Naive thymus-derived CD4-positive, alpha-beta T cell (primary cell): Measurements from ENCODE around the gene PI4KA. TPM values are rescaled to one million over a fixed set of nuclear protein-coding genes. Genes with fewer than 3 reads are reported as not detected.
"Not testable (repeated sequence)": the region's sequence is repeated elsewhere in the genome, so short reads cannot be mapped to it uniquely, and the experiment has no call there.

Experiments used
- ATAC-seq: fragments of 150-1000 bp; cut with Tn5 transposase; 2 replicates; pipeline ENCODE4 v1.10.0; 2021; ENCODE audit warnings: mild to moderate bottlenecking, moderate library complexity
- CTCF ChIA-PET: fragments of 350-600 bp; sonication (Branson Sonifier 250); formaldehyde crosslinking; loops from one replicate; lab custom pipeline; 2021; ENCODE audit warnings: antibody characterized with exemption; lab: Charles Lee
- POLR2A ChIA-PET: fragments of 350-600 bp; sonication (Branson Sonifier 250); formaldehyde crosslinking; loops from one replicate; lab custom pipeline; 2021; ENCODE audit warnings: antibody characterized with exemption, inconsistent platforms; lab: Charles Lee
- DNase-seq, 9 donors: peaks; one replicate each; pipeline versions ENCODE4 v3.0.0 to v3.0.0-alpha.2; 2020 to 2022; ENCODE audit warnings: mixed read lengths in 1 of 9
- H3K27ac ChIP-seq: one replicate; pipeline ENCODE4 v1.7.0; 2013; ENCODE audit warnings: mild to moderate bottlenecking, low read depth, low read length, moderate library complexity
- H3K27me3 ChIP-seq, 2 donors: one replicate each; pipeline ENCODE4 v1.7.0; 2013; ENCODE audit warnings: low read length in 2 of 2, mild to moderate bottlenecking in 2 of 2, moderate library complexity in 2 of 2; ENCODE audit not compliant: control insufficient read depth in 2 of 2, insufficient read depth in 2 of 2
- H3K36me3 ChIP-seq, 3 experiments: 1 replicate in 2 of 3; 2 replicates in 1 of 3; pipeline ENCODE4 v1.7.0; 2013; ENCODE audit warnings: low read length in 3 of 3, mild to moderate bottlenecking in 3 of 3, moderate library complexity in 1 of 3; ENCODE audit not compliant: insufficient read depth in 3 of 3, control insufficient read depth in 2 of 3
- H3K4me1 ChIP-seq, 2 donors: one replicate each; pipeline ENCODE4 v1.7.0; 2013; ENCODE audit warnings: low read length in 2 of 2, mild to moderate bottlenecking in 2 of 2, moderate library complexity in 1 of 2; ENCODE audit not compliant: control insufficient read depth in 2 of 2, insufficient read depth in 2 of 2
- H3K4me3 ChIP-seq: 2 replicates; pipeline ENCODE4 v1.7.0; 2013; ENCODE audit warnings: mild to moderate bottlenecking, low read length
- H3K9me3 ChIP-seq, 3 experiments: 1 replicate in 2 of 3; 2 replicates in 1 of 3; pipeline ENCODE4 v1.7.0; 2013; ENCODE audit warnings: low read length in 3 of 3; ENCODE audit not compliant: control insufficient read depth in 2 of 3
- H3K27ac Mint-ChIP-seq, 9 donors: one replicate each; pipeline ENCODE4 v1.8.0; 2020 to 2022; ENCODE audit warnings: mixed read lengths in 9 of 9, mild to moderate bottlenecking in 8 of 9, moderate library complexity in 5 of 9, inconsistent platforms in 2 of 9
- H3K27me3 Mint-ChIP-seq, 5 donors: one replicate each; pipeline ENCODE4 v1.8.0; 2021 to 2022; ENCODE audit warnings: mixed read lengths in 5 of 5, mild to moderate bottlenecking in 1 of 5
- H3K36me3 Mint-ChIP-seq, 5 donors: one replicate each; pipeline ENCODE4 v1.8.0; 2020 to 2022; ENCODE audit warnings: mixed read lengths in 5 of 5, mild to moderate bottlenecking in 3 of 5, inconsistent platforms in 1 of 5
- H3K4me1 Mint-ChIP-seq, 7 donors: one replicate each; pipeline ENCODE4 v1.8.0; 2020 to 2022; ENCODE audit warnings: mixed read lengths in 7 of 7, mild to moderate bottlenecking in 3 of 7, inconsistent platforms in 1 of 7
- H3K4me3 Mint-ChIP-seq, 10 donors: one replicate each; pipeline ENCODE4 v1.8.0; 2020 to 2022; ENCODE audit warnings: mild to moderate bottlenecking in 10 of 10, mixed read lengths in 10 of 10, moderate library complexity in 6 of 10, inconsistent platforms in 2 of 10
- H3K9me3 Mint-ChIP-seq, 11 donors: one replicate each; pipeline ENCODE4 v1.8.0; 2020 to 2022; ENCODE audit warnings: mixed read lengths in 11 of 11, mild to moderate bottlenecking in 4 of 11, inconsistent platforms in 1 of 11, moderate library complexity in 1 of 11
- intact Hi-C, 2 donors: fragments of 100-400 bp; cut with micrococcal nuclease; formaldehyde crosslinking; loops; one replicate each; pipeline ENCODE4 v1.15.1; 2023
- polyA plus RNA-seq, 2 donors: library from polyadenylated mRNA; unstranded; fragments of 300-500 nt; fragmentation: Illumina TruSeq; gene quantifications; one replicate each; pipeline ENCODE4 v1.2.3, GENCODE V29; 2021
- total RNA-seq, 6 experiments: library from RNA in 5 of 6; stranded (reverse) in 5 of 6; gene quantifications; 1 replicate in 5 of 6; 2 replicates in 1 of 6; pipeline ENCODE4 v1.2.3 and lab custom pipeline; 2021 to 2026

PI4KA gene
- total and polyA plus RNA-seq, 7 experiments from 2014 or later: 40.1 to 181 (median 156) TPM

DNA sequence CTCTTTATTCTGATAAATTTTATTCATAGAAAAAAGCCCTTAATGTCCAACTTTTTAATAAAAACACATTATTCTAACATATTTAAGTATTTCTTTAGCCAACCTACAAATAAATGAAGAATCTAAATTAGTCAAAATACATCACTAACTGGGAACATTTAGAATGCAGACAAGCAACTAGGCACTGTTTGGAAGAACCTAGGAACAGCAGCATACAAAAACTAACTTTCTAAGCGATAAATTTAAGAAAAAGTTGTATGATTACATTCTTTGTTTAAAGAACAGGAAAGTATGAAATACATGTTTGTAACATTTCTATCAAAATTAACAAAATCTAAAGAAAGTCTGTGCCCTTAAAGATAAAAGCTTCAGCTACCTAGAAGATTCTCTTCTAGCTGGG, 35.3 kb downstream of the PI4KA start:
- Histone ChIP-seq H3K27ac (no peak overlapping the region), H3K4me3 (no peak overlapping the region), H3K27me3 (no peaks in the 10 kb centered on the region), H3K4me1 (no peaks in the 10 kb centered on the region), H3K9me3 (no peaks in the 10 kb centered on the region), H3K36me3 (peaks cover 16 to 57% (median 25%) of the 10 kb centered on the region in 3 experiments)
- Mint-ChIP-seq H3K27me3 (no peaks in the 10 kb centered on the region), H3K27ac (no peak overlapping the region), H3K9me3 (no peaks in the 10 kb centered on the region), H3K4me3 (no peak overlapping the region), H3K4me1 (peaks cover 0 to 1% (median 0%) of the 10 kb centered on the region in 7 donors), H3K36me3 (peaks cover 12 to 50% (median 17%) of the 10 kb centered on the region in 5 donors)
- CTCF ChIA-PET: interaction anchor here (1.2 kb wide), 1 partner anchor 10 kb away, joined by 3 read pairs; no protein-coding TSS in a partner anchor
- DNase-seq: no peak
- intact Hi-C loops: no loop called here
- POLR2A ChIA-PET: no interaction called here
- no peak for ATAC-seq

DNA sequence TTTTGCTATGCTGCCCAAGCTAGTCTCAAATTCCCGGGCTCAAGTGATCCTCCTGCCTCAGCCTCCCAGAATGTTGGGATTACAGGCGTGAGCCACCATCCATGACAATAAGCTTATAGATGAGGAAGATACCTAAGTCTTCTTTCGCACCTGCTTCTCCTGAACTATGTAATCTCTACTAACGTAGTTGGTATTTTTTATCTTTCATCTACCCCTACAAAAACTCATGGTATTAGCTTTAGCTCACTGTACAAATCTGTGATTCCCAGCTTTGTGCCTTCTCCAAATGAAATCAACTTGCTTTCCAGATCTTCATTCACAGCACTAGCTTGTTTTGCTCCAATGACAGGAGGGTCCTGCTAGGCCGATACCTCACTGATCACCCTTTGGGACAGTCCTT, 36.4 kb downstream of the PI4KA start:
- Mint-ChIP-seq H3K36me3 (peaks cover 12 to 48% (median 18%) of the 10 kb centered on the region in 5 donors), H3K9me3 (no peaks in the 10 kb centered on the region), H3K27me3 (no peaks in the 10 kb centered on the region), H3K4me1 (peaks cover 0 to 1% (median 0%) of the 10 kb centered on the region in 7 donors), H3K4me3 (no peak overlapping the region), H3K27ac (peak overlapping the region in 2 of 9 donors; percentile 11 to 56)
- H3K4me1 ChIP-seq: no peaks in the 10 kb centered on the region
- intact Hi-C loops: no loop called here
- H3K36me3 ChIP-seq: peaks cover 16 to 56% (median 25%) of the 10 kb centered on the region in 3 experiments
- ATAC-seq: no peak
- no peaks in the 10 kb centered on the region for H3K27me3 ChIP-seq
- H3K4me3 ChIP-seq: no peak overlapping the region
- no peaks in the 10 kb centered on the region for H3K9me3 ChIP-seq
- no peak for DNase-seq
- no peak overlapping the region for H3K27ac ChIP-seq
- ChIA-PET CTCF (interaction anchor here (1.0 to 1.2 kb wide), 3 partner anchors 9 to 152 kb away, joined by 3 read pairs; no protein-coding TSS in a partner anchor), POLR2A (no interaction called here)

DNA sequence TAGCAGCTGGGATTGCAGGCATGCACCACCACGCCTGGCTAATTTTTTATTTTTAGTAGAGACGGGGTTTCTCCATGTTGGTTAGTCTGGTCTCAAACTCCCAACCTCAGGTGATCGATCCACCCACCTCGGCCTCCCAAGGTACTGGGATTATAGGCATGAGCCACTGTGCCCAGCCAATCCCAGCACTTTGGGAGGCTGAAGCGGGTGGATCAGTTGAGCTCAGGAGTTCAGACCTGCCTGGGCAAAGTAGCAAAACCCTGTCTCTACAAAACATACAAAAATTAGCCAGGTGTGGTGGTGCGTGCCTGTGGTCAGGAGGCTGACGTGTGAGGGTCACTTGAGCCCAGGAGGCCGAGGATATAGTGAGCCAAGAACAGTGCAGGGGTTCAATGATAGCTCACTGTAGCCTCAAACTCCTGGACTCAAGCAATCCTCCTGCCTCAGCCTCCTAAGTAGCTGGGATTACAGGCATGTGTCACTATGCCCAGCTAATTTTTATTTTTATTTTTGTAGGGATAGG, 36.8 kb downstream of the PI4KA start:
- H3K4me3 ChIP-seq, H3K9me3 ChIP-seq, H3K27me3 ChIP-seq, H3K9me3 Mint-ChIP-seq, H3K4me1 Mint-ChIP-seq, DNase-seq, ATAC-seq, POLR2A ChIA-PET, H3K27me3 Mint-ChIP-seq, H3K4me3 Mint-ChIP-seq, intact Hi-C loops, H3K4me1 ChIP-seq, H3K27ac ChIP-seq: not testable (repeated sequence)
- H3K36me3 ChIP-seq: peaks cover 16 to 61% (median 25%) of the 10 kb centered on the region in 3 experiments
- CTCF ChIA-PET: interaction anchor here (1.0 to 1.2 kb wide), 3 partner anchors 9 to 153 kb away, joined by 3 read pairs; no protein-coding TSS in a partner anchor
- Mint-ChIP-seq H3K27ac (peak overlapping the region in 1 of 9 donors; percentile 36), H3K36me3 (peaks cover 12 to 48% (median 15%) of the 10 kb centered on the region in 5 donors)

DNA sequence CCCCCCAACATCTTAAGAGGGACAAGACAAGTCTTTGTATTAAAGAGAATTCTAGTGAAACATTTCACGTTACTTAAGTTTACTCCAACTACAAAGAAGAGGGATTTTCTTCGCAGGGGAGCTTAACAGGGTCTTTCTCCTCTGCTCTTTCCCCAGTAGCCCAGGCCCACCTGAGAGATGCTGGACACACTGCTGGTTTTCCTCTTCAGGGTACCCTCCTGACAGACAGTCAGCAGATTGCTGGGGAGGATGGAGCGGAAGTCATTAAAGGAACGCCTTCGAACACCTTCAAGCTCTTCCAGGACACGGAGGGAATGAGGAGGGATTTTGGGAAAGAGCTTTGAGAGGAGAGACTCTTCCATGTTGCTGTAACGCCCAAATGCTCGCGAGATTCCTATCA, 39.1 kb downstream of the PI4KA start:
- Mint-ChIP-seq H3K27ac (peak overlapping the region in 1 of 9 donors; percentile 53), H3K4me3 (no peak overlapping the region), H3K36me3 (peaks cover 12 to 41% (median 21%) of the 10 kb centered on the region in 5 donors), H3K4me1 (peaks cover 0 to 2% (median 0%) of the 10 kb centered on the region in 7 donors), H3K27me3 (no peaks in the 10 kb centered on the region), H3K9me3 (no peaks in the 10 kb centered on the region)
- Histone ChIP-seq H3K27me3 (no peaks in the 10 kb centered on the region), H3K27ac (no peak overlapping the region), H3K36me3 (peaks cover 16 to 62% (median 25%) of the 10 kb centered on the region in 3 experiments), H3K9me3 (no peaks in the 10 kb centered on the region), H3K4me1 (no peaks in the 10 kb centered on the region), H3K4me3 (no peak overlapping the region)
- ChIA-PET POLR2A (no interaction called here), CTCF (no interaction called here)
- DNase-seq (no peak), ATAC-seq (no peak)
- intact Hi-C loops: no loop called here

DNA sequence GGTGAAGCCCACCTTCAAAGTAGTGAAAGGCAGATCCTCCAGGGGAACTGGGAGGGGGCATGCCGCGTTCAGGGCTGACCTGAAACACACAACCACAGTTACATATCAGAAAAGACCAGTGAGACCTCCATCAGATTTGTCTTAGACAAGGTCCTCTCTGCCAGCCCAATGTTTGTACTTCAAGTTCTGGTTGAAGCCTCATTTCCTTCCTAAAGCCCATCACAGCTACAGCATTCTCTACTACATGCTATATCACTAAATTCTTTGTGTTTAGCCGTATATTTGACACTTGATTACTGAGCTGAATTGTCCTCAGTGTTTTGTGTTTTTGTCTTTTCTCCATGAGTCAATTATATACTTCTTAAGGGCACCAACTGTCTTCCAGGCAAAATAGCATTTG, 40.1 kb downstream of the PI4KA start:
- H3K27me3 ChIP-seq: no peaks in the 10 kb centered on the region
- ChIA-PET POLR2A (no interaction called here), CTCF (no interaction called here)
- H3K9me3 ChIP-seq: no peaks in the 10 kb centered on the region
- no peaks in the 10 kb centered on the region for H3K4me1 ChIP-seq
- H3K36me3 ChIP-seq: peaks cover 11 to 57% (median 21%) of the 10 kb centered on the region in 3 experiments
- Mint-ChIP-seq H3K4me1 (peaks cover 0 to 2% (median 0%) of the 10 kb centered on the region in 7 donors), H3K36me3 (peaks cover 12 to 45% (median 27%) of the 10 kb centered on the region in 5 donors), H3K27ac (no peak overlapping the region), H3K4me3 (no peak overlapping the region), H3K27me3 (no peaks in the 10 kb centered on the region), H3K9me3 (no peaks in the 10 kb centered on the region)
- no peak for ATAC-seq
- no peak overlapping the region for H3K27ac ChIP-seq
- intact Hi-C loops: no loop called here
- no peak for DNase-seq
- H3K4me3 ChIP-seq: no peak overlapping the region

DNA sequence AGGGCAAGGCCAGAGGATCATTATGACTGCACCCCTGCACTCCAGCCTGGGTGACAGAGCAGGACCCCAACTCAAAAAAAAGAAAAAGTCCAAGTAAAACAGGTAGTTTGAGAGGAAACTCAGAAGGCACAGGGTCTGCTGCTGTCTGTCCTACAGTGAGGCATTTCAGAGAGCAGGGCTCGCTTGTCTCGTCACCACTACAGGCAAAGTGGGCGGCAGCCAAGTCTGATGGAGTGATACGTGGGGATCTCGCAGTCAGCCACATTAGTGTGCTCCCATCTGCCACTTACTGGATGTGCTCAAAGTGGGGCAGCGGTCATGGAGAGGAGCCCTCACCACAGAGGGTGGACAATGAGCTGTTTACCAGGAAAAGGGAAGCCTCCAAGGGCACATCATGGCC, 42.1 kb downstream of the PI4KA start:
- Mint-ChIP-seq H3K27ac (peak overlapping the region in 1 of 9 donors; percentile 29), H3K4me1 (peaks cover 0 to 6% (median under 1%) of the 10 kb centered on the region in 7 donors), H3K27me3 (no peaks in the 10 kb centered on the region), H3K4me3 (no peak overlapping the region), H3K36me3 (peaks cover 9 to 48% (median 34%) of the 10 kb centered on the region in 5 donors), H3K9me3 (no peaks in the 10 kb centered on the region)
- DNase-seq (no peak), ATAC-seq (no peak)
- H3K27me3 ChIP-seq: no peaks in the 10 kb centered on the region
- intact Hi-C loops: no loop called here
- no peaks in the 10 kb centered on the region for H3K4me1 ChIP-seq
- POLR2A ChIA-PET: no interaction called here
- H3K27ac ChIP-seq: no peak overlapping the region
- peaks cover 14 to 70% (median 14%) of the 10 kb centered on the region in 3 experiments for H3K36me3 ChIP-seq
- CTCF ChIA-PET: no interaction called here
- H3K9me3 ChIP-seq: no peaks in the 10 kb centered on the region
- no peak overlapping the region for H3K4me3 ChIP-seq
